NCI-H82 treated with DMSO at 0.1 percent for 48 hours (cell line): ENCODE measurements around the gene HEG1.
"Not testable (repeated sequence)": the region's sequence is repeated elsewhere in the genome, so short reads cannot be mapped to it uniquely, and the experiment has no call there.

Experiments used
- DNase-seq: peaks from one replicate; lab custom pipeline; 2025; ENCODE audit not compliant: unreplicated experiment; lab: John Stamatoyannopoulos, UW

Gene HEG1

GRCh38 chr3:125055913-125056745, at the start of gene HEG1:
Gene HEG1, minus strand, starts transcription at chr3:125055997. Its CDS starts 107 bp downstream, at chr3:125055890.
- DNase-seq, result peak; percentile 72

GRCh38 chr3:125105116-125105515, 49.3 kb upstream of the HEG1 start:
- no peak for DNase-seq

- no peak for DNase-seq
These were observed 48.8 kb upstream of the HEG1 start for GRCh38 chr3:125104639-125105038.

- no peak for DNase-seq
These were observed 47.6 kb upstream of the HEG1 start for GRCh38 chr3:125103406-125103805.

- no peak for DNase-seq
These were observed 46.7 kb upstream of the HEG1 start for GRCh38 chr3:125102470-125102869.

- DNase-seq, result no peak
These were observed 43.0 kb upstream of the HEG1 start for GRCh38 chr3:125098611-125099291.

- no peak for DNase-seq
These were observed 34.9 kb upstream of the HEG1 start for GRCh38 chr3:125090649-125091048.

GRCh38 chr3:125087768-125088391, 32.1 kb upstream of the HEG1 start:
- DNase-seq, result no peak

GRCh38 chr3:125085166-125085565, 29.4 kb upstream of the HEG1 start:
- no peak for DNase-seq

- no peak for DNase-seq
These were observed 28.0 kb upstream of the HEG1 start for GRCh38 chr3:125083776-125084175.

- DNase-seq, result not testable (repeated sequence)
These were observed 26.5 kb upstream of the HEG1 start for GRCh38 chr3:125082339-125082738.

GRCh38 chr3:125080077-125080476, 24.3 kb upstream of the HEG1 start:
- DNase-seq, result no peak

- DNase-seq, result no peak
These were observed 23.9 kb upstream of the HEG1 start for GRCh38 chr3:125079675-125080045.

GRCh38 chr3:125078951-125079674, 23.3 kb upstream of the HEG1 start:
- no peak for DNase-seq

GRCh38 chr3:125077864-125078263, 22.1 kb upstream of the HEG1 start:
- DNase-seq, result no peak

- no peak for DNase-seq
These were observed 20.7 kb upstream of the HEG1 start for GRCh38 chr3:125076464-125076863.

GRCh38 chr3:125075738-125076137, 19.9 kb upstream of the HEG1 start:
- DNase-seq, result peak; percentile 34

- DNase-seq, result no peak
These were observed 17.7 kb upstream of the HEG1 start for GRCh38 chr3:125073390-125073905.

- DNase-seq, result peak; percentile 47
These were observed 17.1 kb upstream of the HEG1 start for GRCh38 chr3:125072749-125073389.

GRCh38 chr3:125072301-125072700, 16.5 kb upstream of the HEG1 start:
- DNase-seq, result no peak
